Osteoblast (primary cell): Measurements from ENCODE around the gene B3GNT7. TPM values are rescaled to one million over a fixed set of nuclear protein-coding genes. Genes with fewer than 3 reads are reported as not detected.

Experiments used
- DNase-seq: peaks from one replicate; pipeline ENCODE4 v3.0.0; 2011; ENCODE audit warnings: low spot score, mixed read lengths; ENCODE audit not compliant: insufficient read length; ENCODE audit errors: missing footprints
- H2AFZ ChIP-seq: 2 replicates; pipeline ENCODE4 v1.6.0; 2011; ENCODE audit warnings: mild to moderate bottlenecking, low read length
- H3K27ac ChIP-seq: 2 replicates; pipeline ENCODE4 v1.5.1; 2011; ENCODE audit warnings: mild to moderate bottlenecking, low read depth, low read length, moderate library complexity
- H3K27me3 ChIP-seq: 2 replicates; pipeline ENCODE4 v1.6.0; 2012; ENCODE audit warnings: mild to moderate bottlenecking, control low read depth, inconsistent platforms, low read length, moderate library complexity; ENCODE audit not compliant: insufficient read depth
- H3K36me3 ChIP-seq: 2 replicates; pipeline ENCODE4 v1.5.1; 2011; ENCODE audit warnings: mild to moderate bottlenecking, low read length, control low read depth, moderate library complexity; ENCODE audit not compliant: insufficient read depth
- H3K4me1 ChIP-seq: 2 replicates; pipeline ENCODE4 v1.5.1; 2011; ENCODE audit warnings: mild to moderate bottlenecking, low read length, control low read depth, moderate library complexity; ENCODE audit not compliant: insufficient read depth
- H3K4me2 ChIP-seq: 2 replicates; pipeline ENCODE4 v1.6.0; 2011; ENCODE audit warnings: mild to moderate bottlenecking, low read length; ENCODE audit not compliant: insufficient read depth
- H3K4me3 ChIP-seq: fragments of 200-600 bp; sonication (generic); 3 replicates; pipeline ENCODE4 v1.5.1; 2012; ENCODE audit warnings: mild to moderate bottlenecking, low read length, inconsistent platforms; ENCODE audit not compliant: insufficient read depth
- H3K79me2 ChIP-seq: 2 replicates; pipeline ENCODE4 v1.6.0; 2012; ENCODE audit warnings: mild to moderate bottlenecking, low read length, control low read depth, inconsistent platforms; ENCODE audit not compliant: insufficient read depth
- H3K9me3 ChIP-seq: 2 replicates; pipeline ENCODE4 v1.5.1; 2011; ENCODE audit warnings: low read depth, low read length, control low read depth
- H4K20me1 ChIP-seq: 2 replicates; pipeline ENCODE4 v1.6.0; 2012; ENCODE audit warnings: mild to moderate bottlenecking, low read length, control low read depth; ENCODE audit not compliant: insufficient read depth
- CTCF ChIP-seq: IDR thresholded peaks from 2 replicates; pipeline ENCODE4 v1.5.1; 2011; ENCODE audit warnings: mild to moderate bottlenecking, low read depth, low read length, moderate library complexity; ENCODE audit errors: extremely low read depth
- total RNA-seq: library from RNA; depleted of rRNA; stranded (reverse); fragments of >200 nt; gene quantifications from 2 replicates; pipeline ENCODE4 v1.2.3, GENCODE V29; 2012

B3GNT7 gene
- total RNA-seq, 1 donor = 0.72 TPM

- no peak for TF ChIP-seq CTCF
- Histone ChIP-seq H2AFZ (no peak overlapping the region), H3K4me3 (no peak overlapping the region), H4K20me1 (no peaks in the 10 kb centered on the region), H3K79me2 (no peaks in the 10 kb centered on the region), H3K27ac (no peak overlapping the region), H3K36me3 (no peaks in the 10 kb centered on the region), H3K9me3 (no peaks in the 10 kb centered on the region), H3K27me3 (no peaks in the 10 kb centered on the region), H3K4me1 (no peaks in the 10 kb centered on the region), H3K4me2 (no peak overlapping the region)
- DNase-seq = no peak
Observed at GRCh38 chr2:231355508-231356465, 39.7 kb upstream of the B3GNT7 start.

- H3K4me2 ChIP-seq = no peak overlapping the region
- TF ChIP-seq CTCF = no peak
- H3K36me3 ChIP-seq = no peaks in the 10 kb centered on the region
- no peaks in the 10 kb centered on the region for H3K4me1 ChIP-seq
- H3K27ac ChIP-seq = no peak overlapping the region
- no peaks in the 10 kb centered on the region for H3K9me3 ChIP-seq
- no peaks in the 10 kb centered on the region for H4K20me1 ChIP-seq
- no peaks in the 10 kb centered on the region for H3K79me2 ChIP-seq
- H3K4me3 ChIP-seq = no peak overlapping the region
- DNase-seq = no peak
- H2AFZ ChIP-seq = no peak overlapping the region
- H3K27me3 ChIP-seq = no peaks in the 10 kb centered on the region
Observed at GRCh38 chr2:231356466-231356844, 39.1 kb upstream of the B3GNT7 start.

DNA sequence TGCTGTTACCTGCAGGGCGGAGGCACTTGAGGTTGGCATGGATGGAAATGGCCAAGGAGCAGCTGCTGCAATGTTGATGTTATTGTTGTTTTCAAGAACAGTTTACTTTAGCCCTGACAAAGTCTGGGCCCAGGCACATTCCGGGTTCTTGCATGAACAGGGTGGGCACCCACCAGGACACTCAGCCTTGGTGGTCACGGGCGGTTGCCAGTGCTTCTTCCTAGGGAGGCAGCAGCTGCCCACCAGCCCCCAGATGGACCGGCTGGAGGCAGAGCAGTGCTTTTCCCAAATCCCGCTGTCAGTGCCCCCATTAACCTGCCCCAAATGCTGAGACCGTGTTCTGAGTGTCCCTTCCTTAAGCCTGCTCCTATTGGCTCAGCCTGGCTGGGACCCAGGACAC lies 38.5 kb upstream of the B3GNT7 start:
- no peak overlapping the region for H3K4me3 ChIP-seq
- H3K27ac ChIP-seq = no peak overlapping the region
- H3K79me2 ChIP-seq = no peaks in the 10 kb centered on the region
- H3K36me3 ChIP-seq = no peaks in the 10 kb centered on the region
- no peaks in the 10 kb centered on the region for H4K20me1 ChIP-seq
- DNase-seq = no peak
- H2AFZ ChIP-seq = no peak overlapping the region
- H3K27me3 ChIP-seq = no peaks in the 10 kb centered on the region
- no peak for TF ChIP-seq CTCF
- H3K4me1 ChIP-seq = no peaks in the 10 kb centered on the region
- no peaks in the 10 kb centered on the region for H3K9me3 ChIP-seq
- no peak overlapping the region for H3K4me2 ChIP-seq

DNA sequence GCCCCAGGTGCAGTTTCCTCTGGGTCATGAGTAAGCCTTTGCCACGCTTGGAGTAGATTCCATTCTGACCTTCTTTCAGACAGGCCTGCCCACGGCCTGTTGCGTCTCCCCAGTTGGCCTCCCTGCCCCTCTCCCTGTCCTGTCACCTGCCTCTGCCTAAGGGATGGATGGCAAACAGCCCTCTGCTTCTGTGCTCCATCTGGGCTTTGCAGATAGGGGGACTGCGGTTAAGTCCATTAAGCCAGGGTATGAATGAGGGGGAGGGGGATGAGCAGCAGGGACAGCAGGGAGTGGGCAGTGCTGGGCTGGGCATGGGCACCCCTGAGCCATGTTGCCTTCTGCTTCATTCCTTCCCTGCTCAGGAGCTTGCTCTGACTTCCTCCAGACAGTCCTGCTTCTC lies 37.6 kb upstream of the B3GNT7 start:
- Histone ChIP-seq H3K4me1 (no peaks in the 10 kb centered on the region), H3K79me2 (no peaks in the 10 kb centered on the region), H4K20me1 (no peaks in the 10 kb centered on the region), H3K27me3 (no peaks in the 10 kb centered on the region), H3K27ac (no peak overlapping the region), H3K9me3 (no peaks in the 10 kb centered on the region), H3K36me3 (no peaks in the 10 kb centered on the region), H3K4me2 (no peak overlapping the region), H2AFZ (no peak overlapping the region), H3K4me3 (no peak overlapping the region)
- TF ChIP-seq CTCF = no peak
- DNase-seq = no peak
